ENCODE results near the gene PCDHGB5.
"Not testable (repeated sequence)": the region's sequence is repeated elsewhere in the genome, so short reads cannot be mapped to it uniquely, and the experiment has no call there.

PCDHGB5 gene

DNA sequence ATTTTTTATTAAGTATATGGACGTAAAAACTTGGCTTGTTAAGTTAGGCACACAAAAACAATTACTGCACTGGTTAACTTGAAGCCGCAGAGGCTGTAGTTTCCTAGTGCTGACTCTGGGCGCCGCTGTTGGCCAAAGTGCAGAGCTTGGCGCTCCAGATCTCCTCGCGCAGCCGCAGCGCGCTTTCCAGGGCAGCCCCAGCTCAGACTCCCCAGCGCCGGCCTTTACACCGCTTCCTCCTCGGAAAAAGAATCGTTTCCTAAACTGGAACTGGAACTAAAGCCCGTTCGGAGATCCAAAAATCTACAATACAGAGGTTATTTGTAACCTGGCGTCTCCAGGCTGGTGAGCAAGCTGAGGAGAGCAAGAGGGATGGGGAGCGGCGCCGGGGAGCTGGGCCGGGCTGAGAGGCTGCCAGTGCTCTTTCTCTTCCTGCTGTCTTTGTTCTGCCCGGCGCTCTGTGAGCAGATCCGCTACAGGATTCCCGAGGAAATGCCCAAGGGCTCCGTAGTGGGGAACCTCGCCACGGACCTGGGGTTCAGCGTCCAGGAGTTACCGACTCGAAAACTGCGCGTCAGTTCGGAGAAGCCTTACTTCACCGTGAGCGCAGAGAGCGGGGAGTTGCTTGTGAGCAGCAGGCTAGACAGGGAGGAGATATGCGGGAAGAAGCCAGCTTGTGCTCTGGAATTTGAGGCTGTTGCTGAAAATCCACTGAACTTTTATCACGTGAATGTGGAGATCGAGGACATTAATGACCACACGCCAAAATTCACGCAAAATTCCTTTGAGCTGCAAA is at the start of gene PCDHGB5:
Gene PCDHGB5 (plus strand): TSS at position 192 of the 796 bp plus-strand sequence. CDS start 181 bp downstream, at position 373.
- DNase-seq, result not testable (repeated sequence)

- no peak for DNase-seq
Measured at GRCh38 chr5:141349917-141350619, 47.7 kb upstream of the PCDHGB5 start, which contains the start of gene PCDHGB1. Gene PCDHGB1 (plus strand): TSS chr5:141350099. CDS start chr5:141350261, 162 bp downstream.

- no peak for DNase-seq
Measured at GRCh38 chr5:141351591-141351990, 46.2 kb upstream of the PCDHGB5 start.

DNA sequence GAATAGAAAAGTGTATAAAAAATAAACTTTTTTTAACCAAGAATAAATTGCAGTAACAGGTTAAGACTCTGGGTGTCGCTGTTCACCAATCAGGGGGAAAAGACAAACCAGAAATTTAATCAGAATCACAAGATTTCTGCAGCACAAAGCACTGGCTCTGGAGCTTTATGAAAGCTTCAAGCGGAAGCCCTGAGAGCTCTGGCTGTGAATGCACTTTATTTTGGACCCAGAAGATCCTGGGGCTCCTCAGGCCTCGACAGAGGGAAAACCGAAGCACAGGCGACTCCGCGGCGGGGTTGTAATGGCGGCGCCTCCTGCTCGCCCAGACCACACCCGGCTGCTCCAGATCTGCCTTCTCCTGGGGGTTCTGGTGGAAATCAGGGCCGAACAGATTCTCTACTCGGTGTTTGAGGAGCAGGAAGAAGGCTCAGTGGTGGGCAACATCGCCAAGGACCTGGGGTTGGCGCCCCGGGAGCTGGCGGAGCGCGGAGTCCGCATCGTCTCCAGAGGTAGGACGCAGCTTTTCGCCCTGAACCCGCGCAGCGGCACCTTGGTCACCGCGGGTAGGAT is 42.8 kb upstream of the PCDHGB5 start, which contains the start of gene PCDHGA4:
Gene PCDHGA4 (plus strand): TSS at position 122 of the 570 bp plus-strand sequence. CDS start 87 bp downstream, at position 209.
- DNase-seq, result no peak

DNA sequence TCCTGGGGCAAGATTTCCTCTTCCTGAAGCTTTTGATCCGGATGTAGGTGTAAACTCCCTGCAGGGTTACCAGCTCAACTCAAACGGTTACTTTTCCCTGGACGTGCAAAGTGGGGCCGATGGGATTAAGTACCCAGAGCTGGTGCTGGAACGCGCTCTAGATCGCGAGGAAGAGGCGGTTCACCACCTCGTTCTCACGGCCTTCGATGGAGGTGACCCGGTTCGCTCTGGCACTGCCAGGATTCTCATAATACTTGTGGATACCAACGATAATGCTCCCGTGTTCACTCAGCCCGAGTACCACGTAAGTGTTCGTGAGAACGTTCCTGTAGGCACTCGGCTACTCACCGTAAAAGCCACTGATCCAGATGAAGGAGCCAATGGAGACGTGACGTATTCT is 42.1 kb upstream of the PCDHGB5 start:
- no peak for DNase-seq

DNA sequence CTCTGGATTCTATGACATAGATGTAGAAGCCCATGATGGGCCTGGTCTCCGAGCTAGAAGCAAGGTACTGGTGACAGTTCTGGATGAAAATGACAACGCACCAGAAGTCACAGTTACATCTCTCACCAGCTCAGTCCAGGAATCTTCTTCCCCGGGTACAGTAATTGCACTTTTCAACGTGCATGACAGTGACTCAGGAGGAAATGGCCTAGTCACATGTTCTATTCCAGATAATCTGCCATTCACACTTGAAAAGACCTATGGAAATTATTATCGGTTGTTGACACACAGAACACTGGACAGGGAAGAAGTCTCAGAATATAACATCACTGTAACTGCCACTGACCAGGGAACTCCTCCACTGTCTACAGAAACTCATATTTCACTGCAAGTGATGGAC is 41.6 kb upstream of the PCDHGB5 start:
- DNase-seq, result no peak

DNA sequence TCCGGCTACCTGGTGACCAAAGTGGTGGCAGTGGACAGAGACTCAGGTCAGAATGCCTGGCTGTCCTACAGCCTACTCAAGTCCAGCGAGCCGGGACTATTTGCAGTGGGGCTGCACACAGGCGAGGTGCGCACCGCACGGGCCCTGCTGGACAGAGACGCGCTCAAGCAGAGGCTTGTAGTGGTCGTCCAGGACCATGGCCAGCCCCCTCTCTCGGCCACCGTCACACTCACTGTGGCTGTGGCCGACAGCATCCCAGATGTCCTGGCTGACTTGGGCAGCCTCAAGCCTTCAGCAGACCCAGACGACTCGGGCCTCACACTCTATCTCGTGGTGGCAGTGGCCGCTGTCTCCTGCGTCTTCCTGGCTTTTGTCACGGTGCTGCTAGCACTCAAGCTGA is 40.8 kb upstream of the PCDHGB5 start:
- no peak for DNase-seq

- no peak for DNase-seq
Measured at GRCh38 chr5:141359790-141360426, 37.8 kb upstream of the PCDHGB5 start, which contains the start of gene PCDHGB2. Gene PCDHGB2 (plus strand): TSS chr5:141359994. CDS start chr5:141360136, 142 bp downstream.

- no peak for DNase-seq
Measured at GRCh38 chr5:141360685-141361084, 37.1 kb upstream of the PCDHGB5 start.

GRCh38 chr5:141362719-141363118 is 35.0 kb upstream of the PCDHGB5 start:
- DNase-seq, result no peak

DNA sequence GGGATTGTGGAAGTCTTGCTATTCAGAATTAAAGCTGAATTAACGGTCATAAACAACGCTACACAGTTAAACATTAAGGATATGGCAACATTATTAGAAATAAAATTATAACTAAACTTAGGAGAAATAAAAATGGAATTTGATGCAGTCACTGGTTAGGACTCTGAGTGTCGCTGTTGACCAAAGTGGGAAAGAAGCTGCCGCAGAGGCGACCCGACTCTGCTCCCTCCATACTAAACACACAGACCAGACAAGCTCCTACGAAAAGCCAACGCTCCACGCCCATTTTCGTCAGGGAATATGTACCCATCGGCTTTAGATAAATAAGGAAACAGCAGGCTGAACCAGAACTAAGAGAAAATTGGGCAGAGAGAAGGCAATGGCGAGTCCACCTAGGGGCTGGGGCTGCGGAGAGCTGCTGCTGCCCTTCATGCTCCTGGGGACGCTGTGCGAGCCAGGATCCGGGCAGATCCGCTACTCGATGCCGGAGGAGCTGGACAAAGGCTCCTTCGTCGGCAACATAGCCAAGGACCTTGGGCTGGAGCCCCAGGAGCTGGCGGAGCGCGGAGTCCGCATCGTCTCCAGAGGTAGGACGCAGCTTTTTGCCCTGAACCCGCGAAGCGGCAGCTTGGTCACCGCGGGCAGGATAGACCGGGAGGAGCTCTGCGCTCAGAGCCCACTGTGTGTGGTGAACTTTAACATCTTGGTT is 33.6 kb upstream of the PCDHGB5 start, which contains the start of gene PCDHGA5:
Gene PCDHGA5 (plus strand): TSS at position 211 of the 709 bp plus-strand sequence. CDS start 169 bp downstream, at position 380.
- DNase-seq, result no peak

DNA sequence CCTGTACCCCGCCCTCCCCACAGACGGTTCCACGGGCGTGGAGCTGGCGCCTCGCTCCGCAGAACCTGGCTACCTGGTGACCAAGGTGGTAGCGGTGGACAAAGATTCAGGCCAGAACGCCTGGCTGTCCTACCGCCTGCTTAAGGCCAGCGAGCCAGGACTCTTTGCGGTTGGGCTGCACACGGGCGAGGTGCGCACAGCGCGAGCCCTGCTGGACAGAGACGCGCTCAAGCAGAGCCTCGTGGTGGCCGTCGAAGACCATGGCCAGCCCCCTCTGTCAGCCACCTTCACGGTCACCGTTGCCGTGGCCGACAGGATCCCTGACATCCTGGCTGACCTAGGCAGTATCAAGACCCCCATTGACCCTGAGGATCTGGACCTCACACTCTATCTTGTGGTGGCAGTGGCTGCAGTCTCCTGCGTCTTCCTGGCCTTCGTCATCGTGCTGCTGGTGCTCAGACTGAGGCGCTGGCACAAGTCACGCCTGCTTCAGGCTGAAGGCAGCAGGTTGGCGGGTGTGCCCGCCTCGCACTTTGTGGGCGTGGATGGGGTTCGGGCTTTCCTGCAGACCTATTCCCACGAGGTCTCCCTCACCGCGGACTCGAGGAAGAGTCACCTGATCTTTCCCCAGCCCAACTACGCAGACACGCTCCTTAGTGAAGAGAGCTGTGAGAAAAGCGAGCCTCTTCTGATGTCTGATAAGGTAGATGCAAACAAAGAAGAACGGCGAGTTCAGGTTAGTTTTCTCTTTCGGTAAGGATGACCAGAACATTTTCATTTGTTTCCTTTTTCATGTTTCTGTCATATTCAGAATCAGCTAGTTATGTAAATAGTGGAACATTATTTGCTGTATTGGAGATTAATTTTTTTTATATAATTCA is 31.5 kb upstream of the PCDHGB5 start:
- no peak for DNase-seq

DNA sequence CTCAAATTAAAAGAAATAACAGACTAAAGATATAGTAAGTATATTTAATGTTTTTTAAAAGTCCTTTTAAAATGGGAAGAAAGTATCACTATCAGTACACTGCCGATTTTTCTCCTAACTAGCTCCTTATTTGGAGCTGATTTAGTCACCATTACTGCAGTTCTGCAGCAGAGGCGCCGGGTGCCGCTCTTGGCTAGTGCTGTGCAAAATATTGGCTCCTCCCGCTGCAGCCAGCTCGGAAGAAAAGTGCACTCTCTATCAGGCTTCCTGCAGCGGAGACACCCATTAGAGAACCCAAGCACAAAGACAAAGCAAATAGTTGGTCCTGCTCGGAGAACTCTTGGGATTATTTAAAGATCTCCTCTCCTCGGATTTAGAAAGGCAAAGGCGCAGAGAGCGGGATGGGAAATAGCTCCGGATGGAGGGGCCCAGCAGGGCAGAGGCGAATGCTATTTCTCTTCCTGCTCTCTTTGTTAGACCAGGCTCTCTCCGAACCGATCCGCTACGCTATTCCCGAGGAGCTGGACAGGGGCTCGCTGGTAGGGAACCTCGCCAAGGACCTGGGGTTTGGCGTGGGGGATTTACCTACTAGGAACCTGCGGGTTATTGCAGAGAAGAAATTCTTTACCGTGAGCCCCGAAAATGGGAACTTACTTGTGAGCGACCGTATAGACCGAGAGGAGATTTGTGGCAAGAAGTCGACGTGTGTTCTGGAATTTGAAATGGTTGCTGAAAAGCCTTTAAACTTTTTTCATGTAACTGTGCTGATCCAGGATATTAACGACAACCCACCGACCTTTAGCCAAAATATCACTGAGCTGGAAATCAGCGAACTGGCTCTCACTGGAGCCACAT is 27.5 kb upstream of the PCDHGB5 start, which contains the start of gene PCDHGB3:
Gene PCDHGB3 (plus strand): TSS at position 249 of the 855 bp plus-strand sequence. CDS start 153 bp downstream, at position 402.
- DNase-seq, result no peak

GRCh38 chr5:141371572-141372475 is 25.9 kb upstream of the PCDHGB5 start:
- DNase-seq, result no peak

DNA sequence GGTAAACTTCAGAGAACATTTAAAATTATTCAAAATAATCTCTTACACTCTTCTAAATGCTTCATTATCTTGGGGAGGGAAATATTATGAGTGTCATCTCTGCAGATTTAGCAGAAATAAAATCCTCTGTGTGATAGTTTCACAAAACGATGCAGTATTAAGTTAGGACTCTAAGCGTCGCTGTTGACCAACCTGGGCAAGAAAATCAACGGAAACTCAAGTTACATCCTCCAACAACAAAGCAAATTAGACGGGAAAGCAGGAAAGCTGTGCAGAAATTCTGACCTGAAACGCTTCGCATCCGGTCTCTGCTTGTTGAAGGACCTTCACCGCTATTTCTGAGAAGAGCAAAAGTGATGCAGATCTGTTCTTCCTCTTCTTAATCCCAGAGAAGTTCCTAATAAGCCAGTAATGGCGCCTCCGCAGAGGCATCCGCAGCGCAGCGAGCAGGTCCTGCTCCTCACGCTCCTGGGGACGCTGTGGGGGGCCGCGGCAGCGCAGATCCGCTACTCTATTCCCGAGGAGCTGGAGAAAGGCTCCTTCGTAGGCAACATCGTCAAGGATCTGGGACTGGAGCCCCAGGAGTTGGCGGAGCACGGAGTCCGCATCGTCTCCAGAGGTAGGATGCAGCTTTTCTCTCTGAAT is 24.0 kb upstream of the PCDHGB5 start, which contains the start of gene PCDHGA6:
Gene PCDHGA6 (plus strand): TSS at position 219 of the 645 bp plus-strand sequence. CDS start 193 bp downstream, at position 412.
- DNase-seq, result no peak

GRCh38 chr5:141374627-141375026 is 23.1 kb upstream of the PCDHGB5 start:
- no peak for DNase-seq

DNA sequence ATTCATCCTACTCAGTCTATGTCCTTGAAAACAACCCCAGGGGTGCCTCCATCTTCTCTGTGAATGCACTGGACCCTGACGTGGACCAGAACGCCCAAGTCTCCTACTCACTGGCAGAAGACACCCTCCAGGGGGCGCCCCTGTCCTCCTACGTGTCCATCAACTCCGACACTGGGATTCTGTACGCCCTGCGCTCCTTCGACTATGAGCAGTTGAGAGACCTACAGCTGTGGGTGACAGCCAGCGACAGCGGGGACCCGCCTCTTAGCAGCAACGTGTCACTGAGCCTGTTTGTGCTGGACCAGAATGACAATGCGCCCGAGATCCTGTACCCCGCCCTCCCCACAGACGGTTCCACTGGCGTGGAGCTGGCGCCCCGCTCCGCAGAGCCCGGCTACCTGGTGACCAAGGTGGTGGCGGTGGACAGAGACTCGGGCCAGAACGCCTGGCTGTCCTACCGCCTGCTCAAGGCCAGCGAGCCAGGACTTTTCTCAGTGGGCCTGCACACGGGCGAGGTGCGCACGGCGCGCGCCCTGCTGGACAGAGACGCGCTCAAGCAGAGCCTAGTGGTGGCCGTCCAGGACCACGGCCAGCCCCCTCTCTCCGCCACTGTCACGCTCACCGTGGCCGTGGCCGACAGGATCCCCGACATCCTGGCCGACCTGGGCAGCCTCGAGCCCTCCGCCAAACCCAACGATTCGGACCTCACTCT is 22.1 kb upstream of the PCDHGB5 start:
- not testable (repeated sequence) for DNase-seq

All from femur (tissue), 1 donor.